ENCODE data around the gene CASP6.

The CASP6 gene

DNA sequence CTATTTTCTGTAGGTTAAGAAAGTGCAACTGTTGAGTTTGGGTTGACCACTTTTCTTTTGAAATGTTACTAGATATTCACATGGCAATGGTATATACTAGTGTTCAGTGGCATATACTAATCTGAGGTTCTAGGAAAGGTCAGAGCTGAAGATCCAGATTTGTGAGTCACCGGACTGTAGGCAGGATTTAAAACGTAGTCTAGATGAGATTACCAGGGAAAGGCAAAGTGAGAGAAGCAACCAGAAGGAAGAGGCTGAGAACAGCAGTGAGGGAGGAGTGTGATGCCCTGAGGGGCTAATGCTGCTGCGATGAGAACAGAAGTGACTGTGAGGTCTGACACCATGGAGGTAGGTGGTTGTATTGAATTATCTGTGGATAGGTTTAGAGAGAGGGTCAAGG is 36.3 kb upstream of the CASP6 start:
- DNase-seq, result peak; percentile 17
- WGBS, result 75% methylated on average over 3 of the region's 3 CpGs
- no peak overlapping the region for H4K8ac ChIP-seq (ENCODE audit: low read length)
- no peaks in the 10 kb centered on the region for H3K9me3 ChIP-seq (ENCODE audit: control insufficient read depth, low read length)
- no peak overlapping the region for H3K4me3 ChIP-seq (ENCODE audit: insufficient read depth in 1 of 2, low read depth in 1 of 2, low read length in 2 of 2)
- no peak overlapping the region for H3K4ac ChIP-seq (ENCODE audit: low read depth in 1 of 2, low read length in 2 of 2)
- H2BK12ac ChIP-seq (ENCODE audit: low read length in 2 of 2), result peak overlapping the region in 1 of 2 experiments; percentile 15
- peaks cover 0 to 3% of the 10 kb centered on the region in 2 experiments for H3K27me3 ChIP-seq (ENCODE audit: control insufficient read depth in 1 of 2, insufficient read depth in 1 of 2, low read length in 2 of 2)
- H4K91ac ChIP-seq (ENCODE audit: low read length), result no peak overlapping the region
- no peak overlapping the region for H3K23ac ChIP-seq (ENCODE audit: low read length in 2 of 2)
- H3K14ac ChIP-seq (ENCODE audit: low read length in 2 of 2), result no peak overlapping the region
- H3K18ac ChIP-seq (ENCODE audit: low read depth in 1 of 2, low read length in 2 of 2), result no peak overlapping the region
- no peaks in the 10 kb centered on the region for H3K36me3 ChIP-seq (ENCODE audit: control insufficient read depth in 1 of 2, insufficient read depth in 2 of 2, low read depth in 1 of 2, low read length in 2 of 2)
- H2AFZ ChIP-seq (ENCODE audit: low read depth, low read length), result no peak overlapping the region
- no peak overlapping the region for H2AK5ac ChIP-seq (ENCODE audit: low read length, severe bottlenecking)
- no peak overlapping the region for H2BK5ac ChIP-seq (ENCODE audit: low read depth, low read length, poor library complexity, severe bottlenecking)
- no peak overlapping the region for H3K27ac ChIP-seq (ENCODE audit: low read length, poor library complexity, severe bottlenecking)
- no peak overlapping the region for H3K4me2 ChIP-seq (ENCODE audit: low read length, poor library complexity, severe bottlenecking)
- H2BK120ac ChIP-seq (ENCODE audit: low read depth, low read length), result no peak overlapping the region
- no peaks in the 10 kb centered on the region for H3K79me1 ChIP-seq (replicated peaks; ENCODE audit: low read length, poor library complexity, severe bottlenecking)
- no peak overlapping the region for H3K9ac ChIP-seq (ENCODE audit: low read length)
- H3K4me1 ChIP-seq (ENCODE audit: control insufficient read depth, insufficient read depth, low read depth, low read length), result no peaks in the 10 kb centered on the region
- no peak overlapping the region for H2BK15ac ChIP-seq (ENCODE audit: low read depth, poor library complexity, severe bottlenecking)

DNA sequence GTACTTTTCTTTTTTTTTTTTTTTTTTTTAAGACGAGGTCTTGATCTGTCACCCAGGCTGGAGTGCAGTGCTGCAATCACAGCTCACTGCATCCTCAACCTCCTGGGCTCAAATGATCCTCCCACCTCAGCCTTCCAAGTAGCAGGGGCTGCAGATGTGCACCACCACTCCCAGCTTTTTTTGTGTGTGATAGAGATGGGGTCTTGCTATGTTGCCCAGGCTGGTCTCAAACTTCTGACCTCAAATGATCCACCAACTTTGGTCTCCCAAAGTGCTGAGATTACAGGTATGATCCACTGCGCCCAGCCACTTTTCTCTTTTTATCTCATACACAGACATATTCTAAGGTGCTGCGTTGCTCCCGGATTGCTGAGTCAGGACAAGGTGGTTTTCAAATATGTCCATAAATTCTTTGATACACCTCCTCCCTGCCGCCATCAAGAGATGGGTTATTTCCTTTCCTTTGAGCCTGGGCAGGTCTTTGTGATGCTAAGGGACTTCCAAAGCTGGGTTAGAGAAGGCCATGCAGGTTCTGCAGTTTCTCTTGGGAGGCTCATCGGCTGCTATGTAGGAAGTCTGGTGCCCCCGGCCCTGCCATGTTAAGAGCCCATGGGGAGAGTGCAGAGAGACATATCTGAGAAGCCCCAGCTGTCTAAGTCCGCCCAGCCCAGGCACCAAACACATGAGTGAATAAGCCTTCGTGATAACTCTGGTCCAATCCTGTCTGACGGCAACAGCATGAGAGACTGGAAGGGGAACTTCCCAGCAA is 35.0 kb upstream of the CASP6 start:
- Histone ChIP-seq H3K9ac (ENCODE audit: low read length) (no peak overlapping the region), H3K9me3 (ENCODE audit: control insufficient read depth, low read length) (no peaks in the 10 kb centered on the region), H3K23ac (ENCODE audit: low read length in 2 of 2) (no peak overlapping the region), H3K27ac (ENCODE audit: low read length, poor library complexity, severe bottlenecking) (no peak overlapping the region), H3K4me2 (ENCODE audit: low read length, poor library complexity, severe bottlenecking) (no peak overlapping the region), H3K18ac (ENCODE audit: low read depth in 1 of 2, low read length in 2 of 2) (no peak overlapping the region), H3K27me3 (ENCODE audit: control insufficient read depth in 1 of 2, insufficient read depth in 1 of 2, low read length in 2 of 2) (peaks cover 0 to 3% of the 10 kb centered on the region in 2 experiments), H3K4me1 (ENCODE audit: control insufficient read depth, insufficient read depth, low read depth, low read length) (no peaks in the 10 kb centered on the region), H3K4ac (ENCODE audit: low read depth in 1 of 2, low read length in 2 of 2) (no peak overlapping the region), H2AFZ (ENCODE audit: low read depth, low read length) (no peak overlapping the region), H2BK120ac (ENCODE audit: low read depth, low read length) (no peak overlapping the region), H2AK5ac (ENCODE audit: low read length, severe bottlenecking) (no peak overlapping the region), H3K36me3 (ENCODE audit: control insufficient read depth in 1 of 2, insufficient read depth in 2 of 2, low read depth in 1 of 2, low read length in 2 of 2) (no peaks in the 10 kb centered on the region), H2BK12ac (ENCODE audit: low read length in 2 of 2) (no peak overlapping the region), H3K14ac (ENCODE audit: low read length in 2 of 2) (no peak overlapping the region), H4K91ac (ENCODE audit: low read length) (no peak overlapping the region), H4K8ac (ENCODE audit: low read length) (no peak overlapping the region), H2BK5ac (ENCODE audit: low read depth, low read length, poor library complexity, severe bottlenecking) (no peak overlapping the region), H2BK15ac (ENCODE audit: low read depth, poor library complexity, severe bottlenecking) (no peak overlapping the region), H3K4me3 (ENCODE audit: insufficient read depth in 1 of 2, low read depth in 1 of 2, low read length in 2 of 2) (no peak overlapping the region), H3K79me1 (replicated peaks; ENCODE audit: low read length, poor library complexity, severe bottlenecking) (no peaks in the 10 kb centered on the region)
- whole genome bisulfite sequencing, result 83% methylated on average over 7 of the region's 10 CpGs
- no peak for DNase-seq

DNA sequence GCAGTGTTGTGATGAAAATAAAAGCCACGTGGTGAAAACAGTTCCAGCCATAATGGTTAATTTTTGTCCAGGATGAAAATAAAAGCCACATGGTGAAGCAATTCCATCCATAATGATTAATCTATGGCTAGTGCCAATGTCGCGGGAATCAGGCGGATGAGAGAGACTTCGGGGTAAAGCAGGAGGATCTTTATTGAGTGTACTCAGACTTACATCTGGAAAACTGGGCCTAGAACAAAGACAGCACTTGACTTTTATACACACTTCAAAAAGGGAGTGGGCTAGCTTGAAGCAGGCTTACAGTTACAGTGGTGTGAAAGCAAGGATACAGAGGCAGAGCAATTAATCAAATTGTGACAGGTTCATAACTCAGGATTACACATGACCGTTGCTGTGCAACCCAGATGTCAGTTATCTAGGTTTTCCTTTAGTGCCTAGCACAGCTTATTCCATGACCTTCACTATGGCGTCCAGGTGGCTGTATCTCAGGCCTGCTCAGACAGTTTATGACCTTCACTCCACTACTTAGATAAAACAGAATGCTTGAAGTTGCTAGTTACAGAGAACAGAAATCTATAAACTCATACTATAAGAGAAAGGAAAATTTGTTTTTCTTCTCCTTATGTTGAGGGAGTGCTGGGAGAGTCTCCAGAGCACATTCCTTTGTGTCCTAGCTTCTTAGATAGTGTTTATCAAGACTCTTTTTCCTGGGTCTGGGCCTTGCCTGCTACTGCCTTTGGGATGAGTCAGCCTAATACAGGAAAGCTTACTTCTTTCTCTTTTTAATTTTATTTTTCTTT is 32.5 kb upstream of the CASP6 start:
- no peak overlapping the region for H3K9ac ChIP-seq (ENCODE audit: low read length)
- no peak overlapping the region for H2AK5ac ChIP-seq (ENCODE audit: low read length, severe bottlenecking)
- H3K27ac ChIP-seq (ENCODE audit: low read length, poor library complexity, severe bottlenecking), result no peak overlapping the region
- H3K79me1 ChIP-seq (replicated peaks; ENCODE audit: low read length, poor library complexity, severe bottlenecking), result no peaks in the 10 kb centered on the region
- H3K9me3 ChIP-seq (ENCODE audit: control insufficient read depth, low read length), result no peaks in the 10 kb centered on the region
- peaks cover 2% of the 10 kb centered on the region for H3K4me1 ChIP-seq (ENCODE audit: control insufficient read depth, insufficient read depth, low read depth, low read length)
- no peak for DNase-seq
- H2BK12ac ChIP-seq (ENCODE audit: low read length in 2 of 2), result no peak overlapping the region
- H4K91ac ChIP-seq (ENCODE audit: low read length), result no peak overlapping the region
- no peak overlapping the region for H3K23ac ChIP-seq (ENCODE audit: low read length in 2 of 2)
- H3K14ac ChIP-seq (ENCODE audit: low read length in 2 of 2), result no peak overlapping the region
- no peak overlapping the region for H2BK120ac ChIP-seq (ENCODE audit: low read depth, low read length)
- no peak overlapping the region for H2AFZ ChIP-seq (ENCODE audit: low read depth, low read length)
- H2BK5ac ChIP-seq (ENCODE audit: low read depth, low read length, poor library complexity, severe bottlenecking), result no peak overlapping the region
- 84% methylated on average over 7 of the region's 7 CpGs for WGBS
- no peak overlapping the region for H2BK15ac ChIP-seq (ENCODE audit: low read depth, poor library complexity, severe bottlenecking)
- H3K27me3 ChIP-seq (ENCODE audit: control insufficient read depth in 1 of 2, insufficient read depth in 1 of 2, low read length in 2 of 2), result peaks cover 0 to 3% of the 10 kb centered on the region in 2 experiments
- H3K36me3 ChIP-seq (ENCODE audit: control insufficient read depth in 1 of 2, insufficient read depth in 2 of 2, low read depth in 1 of 2, low read length in 2 of 2), result no peaks in the 10 kb centered on the region
- no peak overlapping the region for H3K4me2 ChIP-seq (ENCODE audit: low read length, poor library complexity, severe bottlenecking)
- H3K4me3 ChIP-seq (ENCODE audit: insufficient read depth in 1 of 2, low read depth in 1 of 2, low read length in 2 of 2), result no peak overlapping the region
- H3K18ac ChIP-seq (ENCODE audit: low read depth in 1 of 2, low read length in 2 of 2), result no peak overlapping the region
- H4K8ac ChIP-seq (ENCODE audit: low read length), result no peak overlapping the region
- no peak overlapping the region for H3K4ac ChIP-seq (ENCODE audit: low read depth in 1 of 2, low read length in 2 of 2)

DNA sequence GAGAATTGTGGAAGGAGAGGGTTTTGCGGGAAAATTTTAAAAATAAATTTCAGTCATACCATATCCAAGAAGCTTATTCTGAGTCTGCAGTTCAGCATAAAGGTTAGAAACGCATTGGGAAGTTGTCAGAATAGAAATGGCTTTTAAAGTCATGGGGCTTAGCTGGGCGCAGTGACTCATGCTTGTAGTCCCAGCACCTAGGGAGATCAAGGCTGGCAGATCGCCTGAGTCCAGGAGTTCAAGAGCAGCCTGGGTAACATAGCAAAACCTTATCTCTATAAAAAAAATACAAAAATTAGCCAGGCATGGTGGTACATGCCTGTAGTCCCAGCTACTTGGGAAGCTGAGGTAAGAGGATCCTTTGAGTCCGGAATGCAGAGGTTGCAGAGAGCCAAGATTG is 30.5 kb upstream of the CASP6 start:
- Histone ChIP-seq H3K23ac (ENCODE audit: low read length in 2 of 2) (no peak overlapping the region), H3K4me3 (ENCODE audit: insufficient read depth in 1 of 2, low read depth in 1 of 2, low read length in 2 of 2) (no peak overlapping the region), H3K27ac (ENCODE audit: low read length, poor library complexity, severe bottlenecking) (no peak overlapping the region), H2BK12ac (ENCODE audit: low read length in 2 of 2) (no peak overlapping the region), H2BK120ac (ENCODE audit: low read depth, low read length) (no peak overlapping the region), H3K18ac (ENCODE audit: low read depth in 1 of 2, low read length in 2 of 2) (no peak overlapping the region), H3K9ac (ENCODE audit: low read length) (no peak overlapping the region), H3K36me3 (ENCODE audit: control insufficient read depth in 1 of 2, insufficient read depth in 2 of 2, low read depth in 1 of 2, low read length in 2 of 2) (no peaks in the 10 kb centered on the region), H3K14ac (ENCODE audit: low read length in 2 of 2) (no peak overlapping the region), H3K27me3 (ENCODE audit: control insufficient read depth in 1 of 2, insufficient read depth in 1 of 2, low read length in 2 of 2) (peaks cover 0 to 3% of the 10 kb centered on the region in 2 experiments), H4K91ac (ENCODE audit: low read length) (no peak overlapping the region), H3K79me1 (replicated peaks; ENCODE audit: low read length, poor library complexity, severe bottlenecking) (peaks cover 7% of the 10 kb centered on the region), H3K4me1 (ENCODE audit: control insufficient read depth, insufficient read depth, low read depth, low read length) (peaks cover 2% of the 10 kb centered on the region), H2AFZ (ENCODE audit: low read depth, low read length) (no peak overlapping the region), H4K8ac (ENCODE audit: low read length) (no peak overlapping the region), H2BK15ac (ENCODE audit: low read depth, poor library complexity, severe bottlenecking) (no peak overlapping the region), H2BK5ac (ENCODE audit: low read depth, low read length, poor library complexity, severe bottlenecking) (no peak overlapping the region), H2AK5ac (ENCODE audit: low read length, severe bottlenecking) (no peak overlapping the region), H3K4ac (ENCODE audit: low read depth in 1 of 2, low read length in 2 of 2) (no peak overlapping the region), H3K9me3 (ENCODE audit: control insufficient read depth, low read length) (no peaks in the 10 kb centered on the region), H3K4me2 (ENCODE audit: low read length, poor library complexity, severe bottlenecking) (no peak overlapping the region)
- WGBS, result 97% methylated on average over 3 of the region's 5 CpGs
- no peak for DNase-seq

Measured in mesenchymal stem cell (in vitro differentiated cells and primary cell).